ENCODE data around the gene ANO5. TPM values are rescaled to one million over a fixed set of nuclear protein-coding genes. Genes with fewer than 3 reads are reported as not detected.
A peak's percentile ranks its signal among the peaks of the same experiment; 100 is the strongest.

ANO5 gene
- 1 to 10 TPM; 1.9 to 4.2 (median 2.7) TPM for polyA plus RNA-seq (ENCODE audit: insufficient read depth in 1 of 5, insufficient read length in 5 of 5, low replicate concordance in 1 of 5)
- long read RNA-seq, donor 1, result 0 reads
- long read RNA-seq, donor 2, result 0 reads
- long read RNA-seq, donor 3, result 0 reads
- long read RNA-seq, donor 4, result 0 reads
- long read RNA-seq, donor 5, result 0 reads
- long read RNA-seq, donor 6, result 0 reads
- long read RNA-seq, donor 7, result 0 reads
- long read RNA-seq, donor 8, result 0 reads

- peak; percentile 7 to 21 for DNase-seq
Observed at GRCh38 chr11:22192642-22193347, at the start of gene ANO5. ANO5 (plus strand) TSS chr11:22193085; CDS start chr11:22193493, 408 bp downstream.

GRCh38 chr11:22151649-22152197 lies 41.2 kb upstream of the ANO5 start:
- no peak for DNase-seq

GRCh38 chr11:22157531-22157930 lies 35.4 kb upstream of the ANO5 start:
- no peak for DNase-seq

GRCh38 chr11:22161489-22161888 lies 31.4 kb upstream of the ANO5 start:
- DNase-seq, result no peak

GRCh38 chr11:22162756-22163155 lies 30.1 kb upstream of the ANO5 start:
- no peak for DNase-seq

- no peak for DNase-seq
Observed at GRCh38 chr11:22163394-22163797, 29.5 kb upstream of the ANO5 start.

- no peak for DNase-seq
Observed at GRCh38 chr11:22165087-22165486, 27.8 kb upstream of the ANO5 start.

- no peak for DNase-seq
Observed at GRCh38 chr11:22165759-22166513, 26.9 kb upstream of the ANO5 start.

- no peak for DNase-seq
Observed at GRCh38 chr11:22169833-22170232, 23.1 kb upstream of the ANO5 start.

- DNase-seq, result no peak
Observed at GRCh38 chr11:22173532-22173931, 19.4 kb upstream of the ANO5 start.

GRCh38 chr11:22177186-22177585 lies 15.7 kb upstream of the ANO5 start:
- no peak for DNase-seq

- DNase-seq, result no peak
Observed at GRCh38 chr11:22179626-22180025, 13.3 kb upstream of the ANO5 start.

GRCh38 chr11:22180131-22180530 lies 12.8 kb upstream of the ANO5 start:
- no peak for DNase-seq

GRCh38 chr11:22189660-22190059 lies 3.2 kb upstream of the ANO5 start:
- DNase-seq, result no peak

GRCh38 chr11:22190827-22191463 lies 1.9 kb upstream of the ANO5 start:
- DNase-seq, result no peak

GRCh38 chr11:22192289-22192641 lies 620 bp upstream of the ANO5 start:
- DNase-seq, result peak; percentile 1 to 2

- peak; percentile 6 to 8 for DNase-seq
Observed at GRCh38 chr11:22193348-22194051, 615 bp downstream of the ANO5 start.

GRCh38 chr11:22194306-22194705 lies 1.4 kb downstream of the ANO5 start:
- no peak for DNase-seq

GRCh38 chr11:22194907-22195306 lies 2.0 kb downstream of the ANO5 start:
- DNase-seq, result no peak

- no peak for DNase-seq
Observed at GRCh38 chr11:22197139-22198005, 4.5 kb downstream of the ANO5 start.

Measured in right lung (tissue), 10 donors.